ENCODE results near the gene PUSL1. TPM values are rescaled to one million over a fixed set of nuclear protein-coding genes. Genes with fewer than 3 reads are reported as not detected.

The PUSL1 gene
- total and polyA plus RNA-seq, 2 of the 13 experiments (the other 11 are each of a cell fraction or from before 2014, with no cell fraction given) = 8.3 to 22.2 TPM

GRCh38 chr1:1356796-1357401 lies 48.5 kb downstream of the PUSL1 start (continued):
- TF ChIP-seq AGO1 (IDR thresholded peaks at IDR 0.05; ENCODE audit: low read depth, low read length, poor library complexity, severe bottlenecking) (peak; percentile 91), TBL1XR1 (IDR thresholded peaks at IDR 0.05; ENCODE audit: borderline replicate concordance, low read length, partially characterized antibody) (no peak), ZNF350 (CRISPR knock-in tag; IDR thresholded peaks at IDR 0.05; ENCODE audit: borderline replicate concordance, low read depth) (no peak), AGO2 (optimal IDR thresholded peaks at IDR 0.05; ENCODE audit: low read depth, low read length) (peak; percentile 77), NR2F6 (IDR thresholded peaks at IDR 0.05) (no peak), NR2F6 (CRISPR knock-in tag; IDR thresholded peaks at IDR 0.05) (peak; percentile 36; the same call in 1 of the 2 replicates), ZNF768 (CRISPR knock-in tag; IDR thresholded peaks at IDR 0.05) (0 out of 2 replicates have a peak, but pooled peaks have one; percentile 10), ZNF703 (CRISPR knock-in tag; IDR thresholded peaks at IDR 0.05; ENCODE audit: borderline replicate concordance) (no peak), RBFOX2 (IDR thresholded peaks at IDR 0.05; ENCODE audit: low read depth, low read length) (peak; percentile 59), AKAP8 (CRISPR knock-in tag; IDR thresholded peaks at IDR 0.05) (peak; percentile 56; the same call in 1 of the 2 replicates), ZNF441 (CRISPR knock-in tag; IDR thresholded peaks at IDR 0.05; ENCODE audit: borderline replicate concordance) (no peak)

GRCh38 chr1:1357871-1358432 lies 49.6 kb downstream of the PUSL1 start:
- no peaks in the 10 kb centered on the region for H4K20me1 ChIP-seq (ENCODE audit: insufficient read depth, low read length)
- no peaks in the 10 kb centered on the region for H3K9me3 ChIP-seq (ENCODE audit: low read length)
- intact Hi-C loops (cut with micrococcal nuclease; ENCODE audit: unreplicated experiment) = no loop called here
- peaks cover 57% of the 10 kb centered on the region for H3K4me1 ChIP-seq (ENCODE audit: insufficient read depth, low read length)
- peak overlapping the region; percentile 69 to 74 (median 71) for H3K4me3 ChIP-seq (replicated peaks in 1 of 3; ENCODE audit: insufficient read depth in 1 of 3, low read depth in 2 of 3, low read length in 3 of 3)
- no peaks in the 10 kb centered on the region for H3K27me3 ChIP-seq (ENCODE audit: control insufficient read depth in 1 of 2, insufficient read depth in 2 of 2, low read length in 2 of 2)
- FAIRE-seq (no peak), ATAC-seq (peak; percentile 6), DNase-seq (ENCODE audit: low spot score) (no peak)
- peak overlapping the region; percentile 92 for H3K4me2 ChIP-seq (ENCODE audit: low read depth, low read length)
- in situ Hi-C loops (cut with HindIII; ENCODE audit: extremely low pct_ligation_motif_present, low pct_unique_long_range_greater_than_20kb) = no loop called here
- no peak overlapping the region for H2AFZ ChIP-seq (ENCODE audit: low read length)
- H3K27ac ChIP-seq (ENCODE audit: extremely low read length, insufficient read depth, low read length) = peak overlapping the region; percentile 88
- ChIA-PET POLR2A (interaction anchor here (0.6 to 4.0 kb wide), 6 partner anchors 10 to 49 kb away, joined by 3 to 38 read pairs (median 10); partner anchors contain the start of genes AURKAIP1, CCNL2, DVL1 and MRPL20), CTCF (ENCODE audit: low intra/inter-chr PET ratio, low total read pairs) (no interaction called here)
- 27% methylated on average over 3 of the region's 18 CpGs for WGBS (ENCODE audit: low lambda C conversion rate)
- TSS peak; percentile 79 for BruUV-seq (replicated peaks)
- no peaks in the 10 kb centered on the region for H3K36me3 ChIP-seq (replicated peaks in 1 of 2; ENCODE audit: control insufficient read depth in 1 of 2, insufficient read depth in 2 of 2, low read length in 2 of 2)
- H3K79me2 ChIP-seq (ENCODE audit: insufficient read depth, low read length) = peaks cover 4% of the 10 kb centered on the region
- H3K9ac ChIP-seq (ENCODE audit: insufficient read depth, low read depth, low read length) = peak overlapping the region; percentile 80
- TF ChIP-seq ADNP (CRISPR knock-in tag; IDR thresholded peaks at IDR 0.05) = no peak
- no peak for TF ChIP-seq SMARCE1 (IDR thresholded peaks at IDR 0.05; ENCODE audit: borderline replicate concordance)
- peak; percentile 39 to 59; a peak in 3 of 4 replicates for TF ChIP-seq MAFK (conservative IDR thresholded peaks at IDR 0.05 in 1 of 2, IDR thresholded peaks at IDR 0.05 in 1 of 2; ENCODE audit: low read length in 2 of 2)
- TF ChIP-seq ZBTB44 (CRISPR knock-in tag; IDR thresholded peaks at IDR 0.05) = no peak
- 0 out of 2 replicates have a peak, but pooled peaks have one; percentile 37 for TF ChIP-seq ZNF543 (CRISPR knock-in tag; IDR thresholded peaks at IDR 0.05)
- TF ChIP-seq ZNF34 (CRISPR knock-in tag; IDR thresholded peaks at IDR 0.05; ENCODE audit: borderline replicate concordance) = no peak
- TF ChIP-seq DNMT1 (CRISPR knock-in tag; IDR thresholded peaks at IDR 0.05) = no peak
- no peak for TF ChIP-seq DZIP1 (CRISPR knock-in tag; IDR thresholded peaks at IDR 0.05)
- no peak for TF ChIP-seq SRSF4 (IDR thresholded peaks at IDR 0.05; ENCODE audit: low read depth, low read length, poor library complexity, severe bottlenecking)

Measured in HepG2 (cell line).